ENCODE measurements around the gene BTBD9. TPM values are rescaled to one million over a fixed set of nuclear protein-coding genes. Genes with fewer than 3 reads are reported as not detected.

The BTBD9 gene
- total RNA-seq, 2 donors from 2014 or later = 14.2 to 18.2 TPM

DNA sequence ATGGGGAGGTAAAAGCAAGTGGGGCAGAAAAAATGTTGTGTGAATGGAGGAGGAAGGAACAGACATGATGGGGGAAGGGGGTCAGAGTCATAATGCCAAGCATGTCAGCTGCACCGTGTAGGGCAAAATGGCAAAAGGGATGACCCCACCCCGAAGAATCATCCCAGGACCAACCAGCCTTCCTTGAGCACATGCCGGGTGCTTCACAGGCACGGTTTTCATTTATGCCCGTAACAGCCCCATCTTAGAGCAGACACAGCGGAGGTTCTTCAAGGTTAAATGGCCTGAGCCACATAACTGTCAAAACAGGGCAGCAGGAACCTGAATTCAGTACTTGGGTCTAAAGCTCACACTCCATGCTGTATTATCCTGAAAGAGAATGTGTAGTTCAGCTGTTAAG lies 498.0 kb downstream of the BTBD9 start:
- no peak overlapping the region for H3K4me3 ChIP-seq
- H3K27ac ChIP-seq = no peak overlapping the region
- peaks cover 0 to 15% of the 10 kb centered on the region in 2 donors for H3K4me1 ChIP-seq
- no peak for DNase-seq (ENCODE audit: low spot score)
- H3K27me3 ChIP-seq = no peaks in the 10 kb centered on the region
- no peaks in the 10 kb centered on the region for H3K36me3 ChIP-seq
- TF ChIP-seq, protein P1, sequence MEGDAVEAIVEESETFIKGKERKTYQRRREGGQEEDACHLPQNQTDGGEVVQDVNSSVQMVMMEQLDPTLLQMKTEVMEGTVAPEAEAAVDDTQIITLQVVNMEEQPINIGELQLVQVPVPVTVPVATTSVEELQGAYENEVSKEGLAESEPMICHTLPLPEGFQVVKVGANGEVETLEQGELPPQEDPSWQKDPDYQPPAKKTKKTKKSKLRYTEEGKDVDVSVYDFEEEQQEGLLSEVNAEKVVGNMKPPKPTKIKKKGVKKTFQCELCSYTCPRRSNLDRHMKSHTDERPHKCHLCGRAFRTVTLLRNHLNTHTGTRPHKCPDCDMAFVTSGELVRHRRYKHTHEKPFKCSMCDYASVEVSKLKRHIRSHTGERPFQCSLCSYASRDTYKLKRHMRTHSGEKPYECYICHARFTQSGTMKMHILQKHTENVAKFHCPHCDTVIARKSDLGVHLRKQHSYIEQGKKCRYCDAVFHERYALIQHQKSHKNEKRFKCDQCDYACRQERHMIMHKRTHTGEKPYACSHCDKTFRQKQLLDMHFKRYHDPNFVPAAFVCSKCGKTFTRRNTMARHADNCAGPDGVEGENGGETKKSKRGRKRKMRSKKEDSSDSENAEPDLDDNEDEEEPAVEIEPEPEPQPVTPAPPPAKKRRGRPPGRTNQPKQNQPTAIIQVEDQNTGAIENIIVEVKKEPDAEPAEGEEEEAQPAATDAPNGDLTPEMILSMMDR (IDR thresholded peaks at IDR 0.05) = no peak
- no peaks in the 10 kb centered on the region for H3K9me3 ChIP-seq

DNA sequence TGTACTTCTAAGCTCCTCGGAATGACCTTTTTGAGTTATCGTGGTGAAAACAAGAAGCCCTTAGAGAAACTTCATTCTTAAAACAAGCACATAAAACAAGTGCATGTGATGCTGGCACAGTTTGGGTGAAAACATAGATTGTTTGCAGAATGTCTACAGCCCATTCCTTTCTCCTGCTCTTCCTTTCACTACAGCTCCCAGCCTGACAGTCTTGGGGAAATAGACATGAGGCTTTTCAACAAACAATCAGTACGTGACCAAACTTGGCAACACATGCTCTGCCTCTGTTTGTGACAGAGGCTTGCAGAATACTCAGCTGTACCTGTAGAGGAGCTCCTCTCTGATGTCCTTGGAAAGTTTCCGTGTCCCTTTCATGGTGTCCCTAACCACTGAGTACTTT lies 498.6 kb downstream of the BTBD9 start:
- H3K9me3 ChIP-seq = no peaks in the 10 kb centered on the region
- no peak for DNase-seq (ENCODE audit: low spot score)
- no peak overlapping the region for H3K27ac ChIP-seq
- no peaks in the 10 kb centered on the region for H3K36me3 ChIP-seq
- H3K4me1 ChIP-seq = peaks cover 0 to 17% of the 10 kb centered on the region in 2 donors
- TF ChIP-seq, protein P1 (IDR thresholded peaks at IDR 0.05) = no peak
- no peak overlapping the region for H3K4me3 ChIP-seq
- H3K27me3 ChIP-seq = no peaks in the 10 kb centered on the region

DNA sequence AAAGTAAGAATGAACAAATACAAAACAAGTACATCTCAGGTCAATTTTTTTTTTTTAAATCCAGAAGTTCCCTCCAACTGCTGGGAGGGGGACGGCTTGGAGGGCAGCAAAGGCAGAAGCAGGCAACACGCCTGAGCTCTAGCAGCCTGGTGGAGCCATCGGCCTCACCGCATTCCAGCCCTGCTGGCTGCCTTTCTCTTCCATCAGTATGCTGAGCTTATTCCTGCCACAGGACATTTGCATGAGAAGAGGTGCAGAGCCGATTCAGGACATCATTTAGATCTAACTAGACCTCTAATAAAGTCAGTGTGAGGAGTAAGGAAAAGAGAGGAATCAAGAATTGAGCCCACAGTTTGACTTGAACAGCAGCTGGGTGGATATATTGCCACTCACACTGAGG lies 501.4 kb downstream of the BTBD9 start:
- no peaks in the 10 kb centered on the region for H3K36me3 ChIP-seq
- no peaks in the 10 kb centered on the region for H3K27me3 ChIP-seq
- DNase-seq (ENCODE audit: low spot score) = no peak
- TF ChIP-seq, protein P1 (IDR thresholded peaks at IDR 0.05) = no peak
- no peak overlapping the region for H3K4me3 ChIP-seq
- no peak overlapping the region for H3K27ac ChIP-seq
- H3K4me1 ChIP-seq = peaks cover 0 to 21% of the 10 kb centered on the region in 2 donors
- no peaks in the 10 kb centered on the region for H3K9me3 ChIP-seq

DNA sequence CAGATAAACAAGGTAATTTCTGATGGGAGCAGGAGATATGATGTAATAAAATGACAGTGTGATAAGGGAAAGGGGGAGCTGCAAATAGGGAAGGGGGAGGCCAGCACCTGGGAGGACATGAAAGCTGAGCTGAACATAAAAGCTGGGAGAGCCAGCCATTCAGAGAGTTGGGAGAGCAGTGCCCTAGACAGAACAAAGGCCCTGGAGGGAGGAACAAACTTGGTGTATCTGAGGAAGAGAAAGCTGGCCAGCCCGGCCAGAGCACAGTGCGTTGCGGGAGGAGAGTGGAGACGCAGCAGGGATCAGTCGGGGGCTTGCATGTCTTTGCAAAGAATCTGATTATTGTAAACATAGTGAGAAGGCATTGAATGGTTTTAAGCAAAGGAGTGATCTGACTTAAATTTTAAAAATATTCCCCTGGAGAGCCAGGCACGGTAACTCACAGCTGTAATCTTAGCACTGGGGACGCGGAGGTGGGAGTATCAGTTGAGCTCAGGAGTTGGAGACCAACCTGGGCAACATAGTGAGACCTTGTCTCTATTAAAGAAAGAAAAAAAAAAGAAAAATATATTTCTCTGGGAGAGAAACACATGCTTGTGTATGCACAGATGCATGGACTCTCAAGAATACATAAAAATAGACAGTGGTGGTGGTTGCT lies 502.0 kb downstream of the BTBD9 start:
- Histone ChIP-seq H3K27me3 (no peaks in the 10 kb centered on the region), H3K27ac (no peak overlapping the region), H3K9me3 (no peaks in the 10 kb centered on the region), H3K4me3 (no peak overlapping the region), H3K36me3 (no peaks in the 10 kb centered on the region), H3K4me1 (peaks cover 0 to 15% of the 10 kb centered on the region in 2 donors)
- TF ChIP-seq, protein P1 (IDR thresholded peaks at IDR 0.05) = no peak
- no peak for DNase-seq (ENCODE audit: low spot score)

DNA sequence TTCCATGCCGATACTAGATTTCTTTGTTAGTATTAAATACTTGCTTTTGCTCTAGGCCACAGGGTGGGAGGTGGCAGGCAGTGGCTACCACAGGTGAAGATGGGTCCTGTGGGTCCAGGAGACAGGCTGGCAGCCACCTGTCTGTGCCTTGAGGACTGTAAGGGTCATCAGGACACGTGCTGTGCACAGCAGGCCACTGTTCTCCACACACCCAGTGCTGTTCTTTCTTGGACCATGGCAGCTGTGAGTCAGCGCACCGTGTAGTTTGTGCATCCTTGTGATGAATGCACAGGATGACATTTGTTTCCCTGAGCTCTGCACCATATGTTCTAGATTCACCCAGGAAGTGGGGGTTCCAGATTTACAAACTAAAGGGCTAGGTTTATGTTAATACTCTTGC lies 503.2 kb downstream of the BTBD9 start:
- no peak overlapping the region for H3K27ac ChIP-seq
- H3K4me1 ChIP-seq = peaks cover 0 to 21% of the 10 kb centered on the region in 2 donors
- no peaks in the 10 kb centered on the region for H3K27me3 ChIP-seq
- H3K36me3 ChIP-seq = no peaks in the 10 kb centered on the region
- no peaks in the 10 kb centered on the region for H3K9me3 ChIP-seq
- DNase-seq (ENCODE audit: low spot score) = no peak
- TF ChIP-seq, protein P1 (IDR thresholded peaks at IDR 0.05) = no peak
- no peak overlapping the region for H3K4me3 ChIP-seq

DNA sequence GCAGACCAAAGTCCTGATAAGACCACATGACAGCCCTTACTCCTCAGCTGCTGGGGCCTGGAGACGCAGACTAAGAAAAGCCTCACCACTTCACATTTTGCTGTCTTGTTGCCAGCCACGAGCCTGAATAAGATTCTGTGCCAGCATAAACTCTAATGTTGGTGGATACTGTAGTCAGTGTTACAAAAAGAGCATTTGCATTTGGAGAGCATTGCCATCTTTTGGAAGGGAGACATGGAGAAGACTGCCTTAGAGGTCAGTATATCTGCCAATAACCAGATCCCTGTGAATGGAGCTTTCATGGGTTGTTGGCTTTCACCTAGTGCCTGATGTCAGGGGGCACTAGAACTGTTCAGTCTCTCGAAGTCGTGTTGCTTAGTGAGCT lies 505.0 kb downstream of the BTBD9 start:
- Histone ChIP-seq H3K9me3 (no peaks in the 10 kb centered on the region), H3K27ac (peak overlapping the region; percentile 32 to 50), H3K36me3 (no peaks in the 10 kb centered on the region), H3K27me3 (no peaks in the 10 kb centered on the region), H3K4me1 (peaks cover 0 to 27% of the 10 kb centered on the region in 2 donors), H3K4me3 (no peak overlapping the region)
- TF ChIP-seq, protein P1 (IDR thresholded peaks at IDR 0.05) = no peak
- no peak for DNase-seq (ENCODE audit: low spot score)

Data from right atrium auricular region (tissue), 2 donors.